GM19397 (cell line): ENCODE measurements around the gene DCUN1D1.
"Not testable (repeated sequence)": the region's sequence is repeated elsewhere in the genome, so short reads cannot be mapped to it uniquely, and the experiment has no call there.

Experiments
- ATAC-seq: cut with Tn5 transposase; IDR thresholded peaks from one replicate; pipeline ENCODE4 v1.9.1; 2021; ENCODE audit warnings: mild to moderate bottlenecking, moderate library complexity; ENCODE audit not compliant: unreplicated experiment

DCUN1D1 gene

GRCh38 chr3:182980204-182981037, at the start of gene DCUN1D1:
TSS of gene DCUN1D1 (minus strand) at chr3:182980538. CDS start at chr3:182980489, 49 bp downstream.
- ATAC-seq: peak; percentile 95

GRCh38 chr3:183028416-183028815, 48.1 kb upstream of the DCUN1D1 start:
- ATAC-seq: no peak

GRCh38 chr3:183027276-183027675, 46.9 kb upstream of the DCUN1D1 start:
- no peak for ATAC-seq

GRCh38 chr3:183022936-183023516, 42.7 kb upstream of the DCUN1D1 start:
- ATAC-seq: no peak

- no peak for ATAC-seq
Observed at GRCh38 chr3:183018421-183019192, 38.3 kb upstream of the DCUN1D1 start.

- no peak for ATAC-seq
Observed at GRCh38 chr3:183015185-183015584, 34.8 kb upstream of the DCUN1D1 start.

- ATAC-seq: no peak
Observed at GRCh38 chr3:183013856-183014255, 33.5 kb upstream of the DCUN1D1 start.

- no peak for ATAC-seq
Observed at GRCh38 chr3:183013074-183013473, 32.7 kb upstream of the DCUN1D1 start.

GRCh38 chr3:183008800-183009199, 28.5 kb upstream of the DCUN1D1 start:
- ATAC-seq: no peak

GRCh38 chr3:183008303-183008702, 28.0 kb upstream of the DCUN1D1 start:
- no peak for ATAC-seq

- no peak for ATAC-seq
Observed at GRCh38 chr3:183006396-183007002, 26.2 kb upstream of the DCUN1D1 start.

GRCh38 chr3:182999767-183000166, 19.4 kb upstream of the DCUN1D1 start:
- ATAC-seq: no peak

- ATAC-seq: not testable (repeated sequence)
Observed at GRCh38 chr3:182993486-182994201, 13.3 kb upstream of the DCUN1D1 start.

GRCh38 chr3:182989566-182989965, 9.2 kb upstream of the DCUN1D1 start:
- ATAC-seq: no peak

- no peak for ATAC-seq
Observed at GRCh38 chr3:182986021-182986420, 5.7 kb upstream of the DCUN1D1 start.

- no peak for ATAC-seq
Observed at GRCh38 chr3:182983876-182984275, 3.5 kb upstream of the DCUN1D1 start.

GRCh38 chr3:182981038-182981380, 671 bp upstream of the DCUN1D1 start:
- ATAC-seq: no peak

- ATAC-seq: no peak
Observed at GRCh38 chr3:182979674-182980191, 605 bp downstream of the DCUN1D1 start.

- ATAC-seq: no peak
Observed at GRCh38 chr3:182979103-182979673, 1.1 kb downstream of the DCUN1D1 start.

GRCh38 chr3:182978387-182978786, 2.0 kb downstream of the DCUN1D1 start:
- ATAC-seq: no peak
